Uterus (tissue), 4 donors: ENCODE measurements around the gene KLHL40. TPM values are rescaled to one million over a fixed set of nuclear protein-coding genes. Genes with fewer than 3 reads are reported as not detected.
A peak's percentile ranks its signal among the peaks of the same experiment; 100 is the strongest.

Experiments used
- DNase-seq, 2 donors: peaks; one replicate each; pipeline ENCODE4 v3.0.0-alpha.2; 2019 to 2020
- H3K27ac ChIP-seq, 2 donors: fragments of 200-600 bp; sonication (generic); 1 replicate in 1 of 2; 2 replicates in 1 of 2; pipeline ENCODE4 v1.5.1; 2016 to 2018
- H3K27me3 ChIP-seq, 2 donors: fragments of 200-600 bp; sonication (generic); one replicate each; pipeline ENCODE4 v1.5.1; 2018 to 2019; ENCODE audit warnings: control low read depth in 1 of 2
- H3K36me3 ChIP-seq, 2 donors: fragments of 200-600 bp; sonication (generic); one replicate each; pipeline ENCODE4 v1.5.1; 2019; ENCODE audit warnings: control low read depth in 1 of 2
- H3K4me1 ChIP-seq, 2 donors: fragments of 200-600 bp; sonication (generic); one replicate each; pipeline ENCODE4 v1.5.1; 2018 to 2019; ENCODE audit warnings: control low read depth in 1 of 2
- H3K4me3 ChIP-seq, 2 donors: fragments of 200-600 bp; sonication (generic); 1 replicate in 1 of 2; 2 replicates in 1 of 2; pipeline ENCODE4 v1.5.1; 2018 to 2019; ENCODE audit warnings: mild to moderate bottlenecking in 1 of 2
- H3K9me3 ChIP-seq, 2 donors: fragments of 200-600 bp; sonication (generic); one replicate each; pipeline ENCODE4 v1.5.1; 2019; ENCODE audit warnings: control low read depth in 1 of 2
- POLR2A ChIP-seq, 2 donors: fragments of 450-650 bp; IDR thresholded peaks; one replicate each; pipeline ENCODE4 v1.6.1; 2016; ENCODE audit warnings: antibody characterized with exemption in 2 of 2, mild to moderate bottlenecking in 1 of 2, moderate library complexity in 1 of 2
- intact Hi-C: fragments of 100-400 bp; cut with DNase I; formaldehyde crosslinking; loops from one replicate; pipeline ENCODE4 v1.15.1; 2023; ENCODE audit warnings: low total_unique reads
- total RNA-seq, 4 donors: library from RNA; depleted of rRNA in 3 of 4; stranded (reverse); fragments of >200 nt in 3 of 4; gene quantifications; one replicate each; pipeline versions ENCODE4 v1.1.0 to v1.2.4, GENCODE V29; 2014 to 2023
- TF ChIP-seq, protein P1 (sequence below), 4 experiments: fragments of 200-600 bp in 2 of 4; fragments of 450-650 bp in 2 of 4; sonication (generic) in 2 of 4; IDR thresholded peaks; one replicate each; pipeline ENCODE4 v1.5.1; 2016 to 2019; ENCODE audit warnings: antibody characterized with exemption in 4 of 4, mild to moderate bottlenecking in 2 of 4, moderate library complexity in 1 of 4
- donor health status: DM: yes; HTN: yes; CAD: no.

The KLHL40 gene, protein sequence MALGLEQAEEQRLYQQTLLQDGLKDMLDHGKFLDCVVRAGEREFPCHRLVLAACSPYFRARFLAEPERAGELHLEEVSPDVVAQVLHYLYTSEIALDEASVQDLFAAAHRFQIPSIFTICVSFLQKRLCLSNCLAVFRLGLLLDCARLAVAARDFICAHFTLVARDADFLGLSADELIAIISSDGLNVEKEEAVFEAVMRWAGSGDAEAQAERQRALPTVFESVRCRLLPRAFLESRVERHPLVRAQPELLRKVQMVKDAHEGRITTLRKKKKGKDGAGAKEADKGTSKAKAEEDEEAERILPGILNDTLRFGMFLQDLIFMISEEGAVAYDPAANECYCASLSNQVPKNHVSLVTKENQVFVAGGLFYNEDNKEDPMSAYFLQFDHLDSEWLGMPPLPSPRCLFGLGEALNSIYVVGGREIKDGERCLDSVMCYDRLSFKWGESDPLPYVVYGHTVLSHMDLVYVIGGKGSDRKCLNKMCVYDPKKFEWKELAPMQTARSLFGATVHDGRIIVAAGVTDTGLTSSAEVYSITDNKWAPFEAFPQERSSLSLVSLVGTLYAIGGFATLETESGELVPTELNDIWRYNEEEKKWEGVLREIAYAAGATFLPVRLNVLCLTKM
- total RNA-seq = not detected

- H3K4me3 ChIP-seq = no peak within 1 kb of the TSS
Observed at GRCh38 chr3:42685363-42685881, at the start of gene KLHL40. TSS of gene KLHL40 (plus strand) at chr3:42685537. CDS start at chr3:42685619, 82 bp downstream.

DNA sequence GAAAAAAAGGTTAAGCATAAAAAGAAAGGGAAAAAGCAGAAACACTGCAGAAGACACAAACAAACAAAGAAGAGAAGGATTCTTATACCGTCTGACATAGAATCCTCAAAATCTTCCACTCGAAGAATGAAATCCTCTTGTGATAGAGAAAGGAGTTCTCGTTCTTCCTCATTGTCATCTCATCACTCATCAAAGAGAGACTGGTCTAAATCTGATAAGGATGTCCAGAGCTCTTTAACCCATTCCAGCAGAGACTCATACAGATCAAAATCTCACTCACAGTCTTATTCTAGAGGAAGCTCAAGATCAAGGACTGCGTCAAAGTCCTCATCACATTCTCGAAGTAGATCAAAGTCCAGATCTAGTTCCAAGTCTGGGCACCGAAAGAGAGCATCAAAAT lies 48.3 kb upstream of the KLHL40 start:
- H3K36me3 ChIP-seq = no peaks in the 10 kb centered on the region
- DNase-seq = no peak
- H3K4me1 ChIP-seq = no peaks in the 10 kb centered on the region
- H3K4me3 ChIP-seq = no peak overlapping the region
- H3K9me3 ChIP-seq = no peaks in the 10 kb centered on the region
- no peak overlapping the region for H3K27ac ChIP-seq
- TF ChIP-seq, protein P1, sequence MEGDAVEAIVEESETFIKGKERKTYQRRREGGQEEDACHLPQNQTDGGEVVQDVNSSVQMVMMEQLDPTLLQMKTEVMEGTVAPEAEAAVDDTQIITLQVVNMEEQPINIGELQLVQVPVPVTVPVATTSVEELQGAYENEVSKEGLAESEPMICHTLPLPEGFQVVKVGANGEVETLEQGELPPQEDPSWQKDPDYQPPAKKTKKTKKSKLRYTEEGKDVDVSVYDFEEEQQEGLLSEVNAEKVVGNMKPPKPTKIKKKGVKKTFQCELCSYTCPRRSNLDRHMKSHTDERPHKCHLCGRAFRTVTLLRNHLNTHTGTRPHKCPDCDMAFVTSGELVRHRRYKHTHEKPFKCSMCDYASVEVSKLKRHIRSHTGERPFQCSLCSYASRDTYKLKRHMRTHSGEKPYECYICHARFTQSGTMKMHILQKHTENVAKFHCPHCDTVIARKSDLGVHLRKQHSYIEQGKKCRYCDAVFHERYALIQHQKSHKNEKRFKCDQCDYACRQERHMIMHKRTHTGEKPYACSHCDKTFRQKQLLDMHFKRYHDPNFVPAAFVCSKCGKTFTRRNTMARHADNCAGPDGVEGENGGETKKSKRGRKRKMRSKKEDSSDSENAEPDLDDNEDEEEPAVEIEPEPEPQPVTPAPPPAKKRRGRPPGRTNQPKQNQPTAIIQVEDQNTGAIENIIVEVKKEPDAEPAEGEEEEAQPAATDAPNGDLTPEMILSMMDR (IDR thresholded peaks at IDR 0.05) = no peak
- no peak for TF ChIP-seq POLR2A (IDR thresholded peaks at IDR 0.05)
- intact Hi-C loops = no loop called here
- H3K27me3 ChIP-seq = no peaks in the 10 kb centered on the region

More at GRCh38 chr3:42685363-42685881, at the start of gene KLHL40:
- Histone ChIP-seq H3K27me3 (no peaks in the 10 kb centered on the region), H3K9me3 (no peaks in the 10 kb centered on the region), H3K4me1 (peaks cover 0 to 8% of the 10 kb centered on the region in 2 donors), H3K27ac (peak within 1 kb of the TSS; percentile 36 to 52), H3K36me3 (no peaks in the 10 kb centered on the region)
- DNase-seq = peak in 1 of 2 donors; percentile 13
- intact Hi-C loops = no loop called here
- TF ChIP-seq, protein P1 (IDR thresholded peaks at IDR 0.05) = no peak
- TF ChIP-seq POLR2A (IDR thresholded peaks at IDR 0.05) = no peak

GRCh38 chr3:42638339-42638842 lies 46.9 kb upstream of the KLHL40 start:
- no peaks in the 10 kb centered on the region for H3K9me3 ChIP-seq
- H3K27ac ChIP-seq = no peak overlapping the region

GRCh38 chr3:42639192-42639591 lies 46.1 kb upstream of the KLHL40 start:
- H3K4me1 ChIP-seq = no peaks in the 10 kb centered on the region
- no peak overlapping the region for H3K27ac ChIP-seq
- intact Hi-C loops = no loop called here
- no peak overlapping the region for H3K4me3 ChIP-seq
- no peak for DNase-seq
- H3K27me3 ChIP-seq = no peaks in the 10 kb centered on the region
- no peaks in the 10 kb centered on the region for H3K9me3 ChIP-seq
- no peaks in the 10 kb centered on the region for H3K36me3 ChIP-seq
- TF ChIP-seq POLR2A (IDR thresholded peaks at IDR 0.05) = no peak
- TF ChIP-seq, protein P1 (IDR thresholded peaks at IDR 0.05) = no peak

More at GRCh38 chr3:42638339-42638842, 46.9 kb upstream of the KLHL40 start:
- TF ChIP-seq POLR2A (IDR thresholded peaks at IDR 0.05) = no peak
- TF ChIP-seq, protein P1 (IDR thresholded peaks at IDR 0.05) = no peak
- Histone ChIP-seq H3K4me3 (no peak overlapping the region), H3K36me3 (no peaks in the 10 kb centered on the region), H3K4me1 (no peaks in the 10 kb centered on the region), H3K27me3 (no peaks in the 10 kb centered on the region)
- DNase-seq = no peak
- intact Hi-C loops = no loop called here

DNA sequence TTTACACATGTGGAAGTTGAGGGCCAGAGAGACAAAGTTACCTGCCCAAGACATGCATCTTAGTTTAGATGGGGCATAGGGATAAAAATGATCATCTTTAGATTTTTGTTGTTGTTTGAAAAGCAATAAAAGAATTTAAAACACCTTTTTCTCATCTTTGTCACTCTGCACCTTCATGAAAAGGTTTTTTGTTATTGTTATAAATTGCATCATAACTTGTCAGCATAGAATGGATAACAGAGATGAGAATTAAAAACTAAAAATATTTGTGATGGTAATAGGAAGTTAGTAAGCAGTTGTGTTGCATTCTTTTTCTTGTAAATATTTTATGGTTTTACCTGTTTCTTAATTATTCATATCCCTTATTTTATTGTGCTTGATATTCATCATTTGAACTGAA lies 45.2 kb upstream of the KLHL40 start:
- H3K27ac ChIP-seq = no peak overlapping the region

More for the DNA sequence above, 45.2 kb upstream of the KLHL40 start:
- Histone ChIP-seq H3K4me3 (no peak overlapping the region), H3K4me1 (no peaks in the 10 kb centered on the region), H3K27me3 (no peaks in the 10 kb centered on the region), H3K36me3 (no peaks in the 10 kb centered on the region), H3K9me3 (no peaks in the 10 kb centered on the region)
- no peak for DNase-seq
- intact Hi-C loops = no loop called here
- TF ChIP-seq, protein P1 (IDR thresholded peaks at IDR 0.05) = no peak
- TF ChIP-seq POLR2A (IDR thresholded peaks at IDR 0.05) = no peak
